Measurements from ENCODE around the gene PLCB4. TPM values are rescaled to one million over a fixed set of nuclear protein-coding genes. Genes with fewer than 3 reads are reported as not detected.

Gene PLCB4
- total RNA-seq, 1 donor from 2014 or later, result 59.6 TPM

DNA sequence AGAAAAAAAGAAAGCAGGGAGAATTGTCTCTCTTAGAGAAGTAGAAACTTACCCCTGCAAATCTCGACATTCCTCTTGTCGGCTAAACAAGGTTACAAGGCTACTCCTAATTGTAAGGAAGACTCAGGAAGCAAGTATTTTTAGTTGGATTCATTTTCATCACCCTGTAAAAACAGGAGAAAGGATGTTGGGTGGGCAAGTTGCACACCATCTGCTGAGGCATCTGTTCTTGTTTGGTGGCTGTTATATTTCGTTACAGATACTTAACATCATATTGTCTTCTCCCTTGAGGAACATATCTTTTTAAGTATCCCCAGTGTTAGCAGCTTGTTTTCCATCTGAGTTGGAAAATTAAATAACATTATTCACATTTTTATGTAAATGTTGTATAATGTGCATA is 187.5 kb downstream of the PLCB4 start:
- TF ChIP-seq, protein P1, sequence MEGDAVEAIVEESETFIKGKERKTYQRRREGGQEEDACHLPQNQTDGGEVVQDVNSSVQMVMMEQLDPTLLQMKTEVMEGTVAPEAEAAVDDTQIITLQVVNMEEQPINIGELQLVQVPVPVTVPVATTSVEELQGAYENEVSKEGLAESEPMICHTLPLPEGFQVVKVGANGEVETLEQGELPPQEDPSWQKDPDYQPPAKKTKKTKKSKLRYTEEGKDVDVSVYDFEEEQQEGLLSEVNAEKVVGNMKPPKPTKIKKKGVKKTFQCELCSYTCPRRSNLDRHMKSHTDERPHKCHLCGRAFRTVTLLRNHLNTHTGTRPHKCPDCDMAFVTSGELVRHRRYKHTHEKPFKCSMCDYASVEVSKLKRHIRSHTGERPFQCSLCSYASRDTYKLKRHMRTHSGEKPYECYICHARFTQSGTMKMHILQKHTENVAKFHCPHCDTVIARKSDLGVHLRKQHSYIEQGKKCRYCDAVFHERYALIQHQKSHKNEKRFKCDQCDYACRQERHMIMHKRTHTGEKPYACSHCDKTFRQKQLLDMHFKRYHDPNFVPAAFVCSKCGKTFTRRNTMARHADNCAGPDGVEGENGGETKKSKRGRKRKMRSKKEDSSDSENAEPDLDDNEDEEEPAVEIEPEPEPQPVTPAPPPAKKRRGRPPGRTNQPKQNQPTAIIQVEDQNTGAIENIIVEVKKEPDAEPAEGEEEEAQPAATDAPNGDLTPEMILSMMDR (conservative IDR thresholded peaks at IDR 0.05; ENCODE audit: low read depth, low read length), result no peak
- DNase-seq (ENCODE audit: low read depth), result no peak

DNA sequence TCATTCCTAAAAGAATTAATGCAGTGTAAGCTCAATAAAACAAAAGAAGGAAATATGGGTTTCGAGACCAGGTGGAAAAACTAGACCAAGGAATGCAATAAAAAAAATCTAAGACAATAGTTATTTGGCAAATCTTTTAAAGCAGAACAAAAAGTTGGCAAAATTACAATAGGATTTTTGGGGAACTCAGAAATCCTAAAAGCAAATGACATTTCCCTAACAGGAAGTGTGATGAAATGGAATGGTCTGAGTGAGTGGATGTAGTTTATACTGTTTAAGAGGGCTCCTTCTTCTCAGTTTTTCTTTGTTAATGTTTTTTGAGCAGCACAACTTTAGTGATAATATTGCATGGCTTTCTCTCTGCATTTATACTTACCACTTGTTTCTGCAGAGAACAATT is 190.0 kb downstream of the PLCB4 start:
- TF ChIP-seq, protein P1 (conservative IDR thresholded peaks at IDR 0.05; ENCODE audit: low read depth, low read length), result no peak
- no peak for DNase-seq (ENCODE audit: low read depth)

More for the DNA sequence above, 187.5 kb downstream of the PLCB4 start:
- no peak overlapping the region for H3K4me3 ChIP-seq (ENCODE audit: low read depth, low read length)

DNA sequence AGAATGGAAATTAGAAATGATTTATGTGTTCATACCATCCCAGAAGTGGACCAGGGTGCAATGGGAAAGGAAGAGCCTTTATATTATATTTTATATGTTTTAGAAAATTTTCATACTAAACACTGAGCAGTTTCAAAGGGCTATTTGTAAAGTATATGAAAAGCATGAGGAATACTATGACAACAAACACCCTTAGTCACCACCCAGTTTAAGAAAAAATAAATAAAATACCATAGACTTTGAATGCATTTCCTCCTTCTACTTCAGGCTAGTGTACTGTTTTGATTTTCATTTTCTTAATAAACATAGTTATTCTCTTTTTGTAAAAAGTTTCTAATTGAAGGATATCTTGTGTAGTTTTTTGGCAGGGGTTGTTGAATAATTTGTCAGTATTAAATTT is 191.1 kb downstream of the PLCB4 start:
- no peak overlapping the region for H3K4me3 ChIP-seq (ENCODE audit: low read depth, low read length)
- TF ChIP-seq, protein P1 (conservative IDR thresholded peaks at IDR 0.05; ENCODE audit: low read depth, low read length), result no peak
- DNase-seq (ENCODE audit: low read depth), result no peak

More for the DNA sequence above, 190.0 kb downstream of the PLCB4 start:
- no peak overlapping the region for H3K4me3 ChIP-seq (ENCODE audit: low read depth, low read length)

DNA sequence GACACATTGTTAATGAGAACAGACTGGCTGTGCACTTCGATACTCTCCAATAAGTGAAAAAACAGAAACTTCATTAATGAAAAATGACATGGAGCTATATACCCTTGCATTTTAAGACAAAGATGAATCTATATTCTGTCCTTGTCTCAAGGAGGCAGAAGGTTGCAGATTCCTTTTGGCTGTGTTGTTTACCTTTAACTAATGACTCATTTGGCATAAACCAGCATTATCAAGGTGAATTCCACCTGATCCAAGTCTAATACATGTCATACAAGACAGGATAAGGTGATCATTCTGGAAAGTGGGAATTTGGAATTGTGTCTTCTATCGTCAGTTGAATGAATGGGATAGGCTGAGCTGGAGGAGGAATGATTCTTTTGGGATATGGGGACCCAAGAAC is 192.9 kb downstream of the PLCB4 start:
- TF ChIP-seq, protein P1 (conservative IDR thresholded peaks at IDR 0.05; ENCODE audit: low read depth, low read length), result no peak
- no peak overlapping the region for H3K4me3 ChIP-seq (ENCODE audit: low read depth, low read length)
- no peak for DNase-seq (ENCODE audit: low read depth)

DNA sequence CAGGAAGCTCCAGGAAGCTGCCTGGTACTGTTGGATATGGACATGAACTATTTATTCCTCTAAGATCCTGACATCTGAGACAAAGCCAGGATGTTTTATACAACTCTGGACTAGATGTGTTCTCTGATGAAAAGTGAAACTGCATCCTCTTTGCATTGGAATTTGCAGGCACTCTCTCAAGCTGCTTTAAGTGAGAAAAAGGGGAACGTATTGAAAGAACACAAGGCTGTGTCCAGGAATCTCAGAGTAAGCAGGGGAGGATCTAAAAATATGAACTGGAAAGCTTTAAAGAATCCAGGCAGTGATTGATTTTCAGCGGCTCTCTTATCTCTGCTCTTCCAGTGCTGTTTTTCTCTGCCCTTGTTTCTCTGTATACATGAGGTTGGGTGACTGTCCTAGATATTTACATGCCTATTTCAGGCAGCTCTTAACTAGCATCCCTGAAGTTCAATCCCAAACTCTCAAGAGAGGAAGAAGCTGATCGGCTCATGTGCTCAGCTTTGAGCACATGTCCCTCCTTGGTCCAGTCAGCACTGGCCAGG is 193.8 kb downstream of the PLCB4 start:
- no peak overlapping the region for H3K4me3 ChIP-seq (ENCODE audit: low read depth, low read length)
- no peak for DNase-seq (ENCODE audit: low read depth)
- TF ChIP-seq, protein P1 (conservative IDR thresholded peaks at IDR 0.05; ENCODE audit: low read depth, low read length), result no peak

DNA sequence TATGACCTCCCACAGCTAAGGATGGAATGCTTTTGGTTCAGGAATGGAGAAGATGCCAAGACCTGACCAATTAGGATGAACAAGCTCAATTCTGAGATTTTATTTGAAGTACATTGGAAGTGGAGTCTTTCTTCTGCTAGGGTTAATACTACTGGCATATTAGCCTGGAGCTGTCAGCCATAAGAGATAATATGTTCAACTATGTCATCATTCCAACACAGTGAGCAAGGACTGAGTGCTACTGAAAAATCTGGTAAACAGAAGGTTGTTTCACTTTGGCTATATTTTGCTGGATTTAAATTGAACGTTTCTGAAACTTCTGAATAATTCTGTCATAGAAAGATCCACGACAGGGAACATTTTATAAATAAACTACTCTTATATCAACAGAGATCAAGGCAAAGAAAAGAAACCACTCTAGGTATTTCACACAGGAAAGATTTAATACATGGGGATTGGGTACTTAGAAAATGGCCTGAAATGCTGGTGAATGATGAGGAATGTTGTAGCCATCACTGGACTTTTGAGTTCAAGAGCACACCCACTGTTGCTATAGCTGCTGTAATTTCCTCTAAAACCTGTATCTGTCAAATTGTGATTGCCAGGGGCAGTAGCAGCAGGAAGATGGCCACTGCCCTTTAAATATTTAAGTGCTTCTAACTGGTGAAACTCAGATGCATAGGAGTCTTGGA is 200.5 kb downstream of the PLCB4 start:
- no peak for DNase-seq (ENCODE audit: low read depth)
- H3K4me3 ChIP-seq (ENCODE audit: low read depth, low read length), result no peak overlapping the region
- TF ChIP-seq, protein P1 (conservative IDR thresholded peaks at IDR 0.05; ENCODE audit: low read depth, low read length), result no peak

DNA sequence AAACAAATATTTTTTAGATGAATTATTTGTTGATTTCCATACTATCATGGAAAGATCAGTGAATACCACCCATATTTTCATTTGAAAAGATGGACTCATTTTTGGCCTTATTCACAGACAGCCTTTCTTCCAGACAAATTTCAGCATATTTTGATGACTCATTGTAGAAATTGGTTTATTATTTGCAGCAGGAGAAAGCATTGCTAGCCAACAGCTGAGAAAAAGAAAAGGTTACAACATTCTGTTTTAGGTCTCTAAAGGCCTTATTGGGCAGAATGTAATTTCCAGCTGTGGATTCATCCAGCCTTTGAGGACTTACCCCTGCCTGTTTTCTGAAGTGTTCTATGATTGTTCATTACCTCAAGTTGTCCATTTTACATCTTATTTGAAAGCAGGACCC is 201.9 kb downstream of the PLCB4 start:
- no peak for DNase-seq (ENCODE audit: low read depth)
- H3K4me3 ChIP-seq (ENCODE audit: low read depth, low read length), result no peak overlapping the region
- TF ChIP-seq, protein P1 (conservative IDR thresholded peaks at IDR 0.05; ENCODE audit: low read depth, low read length), result no peak
